Measurements from ENCODE around the gene SCRN3.

SCRN3 gene

GRCh38 chr2:174477759-174478158 is 82.2 kb downstream of the SCRN3 start:
- TF ChIP-seq CTCF (IDR thresholded peaks at IDR 0.05; ENCODE audit: insufficient read depth, low read depth, low read length, missing control alignments), result no peak
- H3K4me3 ChIP-seq (ENCODE audit: low read depth, low read length), result no peak overlapping the region
- no peak for DNase-seq (ENCODE audit: low read depth)
